Posterior vena cava (tissue), 2 donors: ENCODE results near the gene NLK. TPM values are rescaled to one million over a fixed set of nuclear protein-coding genes. Genes with fewer than 3 reads are reported as not detected.
"Not testable (repeated sequence)": the region's sequence is repeated elsewhere in the genome, so short reads cannot be mapped to it uniquely, and the experiment has no call there.

Experiments used
- DNase-seq: peaks from one replicate; pipeline ENCODE4 v3.0.0-alpha.2; 2020; ENCODE audit warnings: low spot score
- intact Hi-C, 2 donors: fragments of 100-400 bp; cut with DNase I; formaldehyde crosslinking; loops; one replicate each; pipeline versions ENCODE4 v1.14.1 to v1.14.2; 2022 to 2023
- total RNA-seq, 2 donors: library from RNA; stranded (reverse); fragmentation: NEBNext Ultra II Directional; extraction: Animal tissue kit (Norgen Biotek cat#: 25700); gene quantifications; one replicate each; pipeline ENCODE4 v1.2.1, GENCODE V29; 2021
- donor health status: DM: yes; HTN: yes; CAD: no.
- donor health status: DM: yes; HTN: yes; CAD: no.

NLK gene
- total RNA-seq, 2 donors from 2014 or later = 13.1 to 13.6 TPM

GRCh38 chr17:28059675-28060074 is 17.2 kb downstream of the NLK start:
- intact Hi-C loops = no loop called here
- DNase-seq = no peak

- intact Hi-C loops = no loop called here
- DNase-seq = no peak
These were observed 23.2 kb downstream of the NLK start for GRCh38 chr17:28065706-28066105.

GRCh38 chr17:28069061-28069460 is 26.6 kb downstream of the NLK start:
- no peak for DNase-seq
- intact Hi-C loops = no loop called here

GRCh38 chr17:28071179-28071578 is 28.7 kb downstream of the NLK start:
- intact Hi-C loops = no loop called here
- no peak for DNase-seq

- intact Hi-C loops = no loop called here
- no peak for DNase-seq
These were observed 29.6 kb downstream of the NLK start for GRCh38 chr17:28071891-28072606.

GRCh38 chr17:28072936-28073533 is 30.6 kb downstream of the NLK start:
- DNase-seq = no peak
- intact Hi-C loops = no loop called here

- intact Hi-C loops = no loop called here
- no peak for DNase-seq
These were observed 31.5 kb downstream of the NLK start for GRCh38 chr17:28074010-28074409.

GRCh38 chr17:28076144-28076543 is 33.7 kb downstream of the NLK start:
- intact Hi-C loops = no loop called here
- DNase-seq = no peak

GRCh38 chr17:28077140-28077539 is 34.7 kb downstream of the NLK start:
- DNase-seq, intact Hi-C loops: not testable (repeated sequence)

GRCh38 chr17:28078341-28079229 is 36.1 kb downstream of the NLK start:
- intact Hi-C loops = no loop called here
- DNase-seq = no peak

GRCh38 chr17:28081467-28081866 is 39.0 kb downstream of the NLK start:
- intact Hi-C loops = no loop called here
- DNase-seq = no peak

GRCh38 chr17:28085766-28086165 is 43.3 kb downstream of the NLK start:
- no peak for DNase-seq
- intact Hi-C loops = no loop called here

GRCh38 chr17:28086519-28086918 is 44.0 kb downstream of the NLK start:
- DNase-seq = no peak
- intact Hi-C loops = no loop called here

- intact Hi-C loops = no loop called here
- DNase-seq = no peak
These were observed 45.3 kb downstream of the NLK start for GRCh38 chr17:28087743-28088142.

GRCh38 chr17:28090551-28090950 is 48.1 kb downstream of the NLK start:
- intact Hi-C loops = no loop called here
- no peak for DNase-seq

GRCh38 chr17:28092088-28092487 is 49.6 kb downstream of the NLK start:
- intact Hi-C loops = no loop called here
- no peak for DNase-seq

- DNase-seq = no peak
- intact Hi-C loops = no loop called here
These were observed 51.7 kb downstream of the NLK start for GRCh38 chr17:28093999-28094716.

GRCh38 chr17:28096756-28097155 is 54.3 kb downstream of the NLK start:
- intact Hi-C loops = no loop called here
- DNase-seq = no peak

GRCh38 chr17:28097254-28097653 is 54.8 kb downstream of the NLK start:
- no peak for DNase-seq
- intact Hi-C loops = no loop called here

- intact Hi-C loops = no loop called here
- DNase-seq = no peak
These were observed 55.4 kb downstream of the NLK start for GRCh38 chr17:28097901-28098300.
